Natural killer cell (primary cell): Measurements from ENCODE around the gene MME. TPM values are rescaled to one million over a fixed set of nuclear protein-coding genes. Genes with fewer than 3 reads are reported as not detected.

ENCODE experiments used
- ATAC-seq, 3 donors: fragments of 150-1000 bp in 2 of 3; fragments of 200-7000 bp in 1 of 3; cut with Tn5 transposase; 1 replicate in 1 of 3; 2 replicates in 2 of 3; pipeline ENCODE4 v1.10.0; 2021; ENCODE audit warnings: mild to moderate bottlenecking in 2 of 3, moderate library complexity in 2 of 3
- DNase-seq, 2 donors: peaks; one replicate each; pipeline versions ENCODE4 v3.0.0 to v3.0.0-alpha.2; 2013 to 2021; ENCODE audit warnings: mixed read lengths in 1 of 2
- H3K27ac ChIP-seq: one replicate; pipeline ENCODE4 v1.5.1; 2013; ENCODE audit warnings: mild to moderate bottlenecking, low read length
- H3K27me3 ChIP-seq: one replicate; pipeline ENCODE4 v1.6.1; 2013; ENCODE audit warnings: low read length; ENCODE audit not compliant: control insufficient read depth, insufficient read depth
- H3K36me3 ChIP-seq: one replicate; pipeline ENCODE4 v1.6.1; 2013; ENCODE audit warnings: low read length; ENCODE audit not compliant: control insufficient read depth, insufficient read depth
- H3K4me1 ChIP-seq: one replicate; pipeline ENCODE4 v1.6.1; 2013; ENCODE audit warnings: low read length; ENCODE audit not compliant: control insufficient read depth, insufficient read depth
- H3K4me3 ChIP-seq: one replicate; pipeline ENCODE4 v1.5.1; 2013; ENCODE audit warnings: low read length
- H3K9me3 ChIP-seq: one replicate; pipeline ENCODE4 v1.6.1; 2013; ENCODE audit warnings: low read length; ENCODE audit not compliant: control insufficient read depth, insufficient read depth
- H3K27ac Mint-ChIP-seq, 2 donors: one replicate each; pipeline ENCODE4 v1.8.0; 2022; ENCODE audit warnings: mild to moderate bottlenecking in 2 of 2, mixed read lengths in 2 of 2, moderate library complexity in 1 of 2
- H3K27me3 Mint-ChIP-seq, 2 donors: one replicate each; pipeline ENCODE4 v1.8.0; 2022; ENCODE audit warnings: low read depth in 2 of 2, mixed read lengths in 2 of 2
- H3K36me3 Mint-ChIP-seq: one replicate; pipeline ENCODE4 v1.8.0; 2022; ENCODE audit warnings: mixed read lengths
- H3K4me1 Mint-ChIP-seq, 2 donors: one replicate each; pipeline ENCODE4 v1.8.0; 2022; ENCODE audit warnings: mixed read lengths in 2 of 2
- H3K4me3 Mint-ChIP-seq: one replicate; pipeline ENCODE4 v1.8.0; 2022; ENCODE audit warnings: mild to moderate bottlenecking, moderate library complexity, mixed read lengths
- H3K9me3 Mint-ChIP-seq, 2 donors: one replicate each; pipeline ENCODE4 v1.8.0; 2022; ENCODE audit warnings: mixed read lengths in 2 of 2
- CTCF ChIP-seq: fragments of 200-600 bp; IDR thresholded peaks from one replicate; pipeline ENCODE4 v1.8.0; 2022; ENCODE audit warnings: antibody characterized with exemption
- WGBS: methylation state at CpG from one replicate; pipeline ENCODE4 v1.1.7; 2013; ENCODE audit warnings: missing lambda C conversion rate; ENCODE audit not compliant: insufficient coverage; 5-methylcytosine and 5-hydroxymethylcytosine counted together
- intact Hi-C: fragments of 100-400 bp; cut with micrococcal nuclease; formaldehyde crosslinking; loops from one replicate; pipeline ENCODE4 v1.14.2; 2022
- total RNA-seq, 4 donors: library from RNA; stranded (reverse); fragments of 120-200 nt in 1 of 4; gene quantifications; one replicate each; pipeline versions ENCODE4 v1.2.3 to v1.2.4, GENCODE V29; 2013 to 2022

MME gene
- total RNA-seq, 3 donors from 2014 or later (not counting 1 experiment from before 2014, with no cell fraction given) = 0.16 to 6.1 TPM; not detected in 1

DNA sequence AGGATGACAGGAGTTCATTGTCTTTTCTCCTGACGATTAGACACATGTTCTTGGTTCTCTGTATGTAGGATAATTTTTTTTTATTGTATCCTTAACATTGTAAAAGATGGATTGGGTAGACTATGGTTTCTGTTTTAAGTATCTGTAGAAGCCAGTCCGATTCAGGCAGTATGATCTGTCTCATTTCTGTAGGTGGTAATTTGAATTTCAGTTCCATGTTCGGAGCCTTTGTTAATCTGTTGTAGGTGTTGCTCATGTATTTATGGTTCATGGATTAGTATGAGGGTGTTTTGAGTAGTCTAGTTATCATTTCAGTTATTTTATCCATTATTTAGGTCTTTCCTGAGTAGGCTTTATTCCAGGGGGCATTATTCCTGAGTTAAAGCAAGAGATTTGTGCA, 32.4 kb upstream of the MME start:
- no peak for TF ChIP-seq CTCF
- peaks cover 3 to 5% of the 10 kb centered on the region in 2 donors for H3K9me3 Mint-ChIP-seq
- H3K27ac ChIP-seq = no peak overlapping the region
- H3K27me3 Mint-ChIP-seq = no peaks in the 10 kb centered on the region
- no peaks in the 10 kb centered on the region for H3K36me3 ChIP-seq
- 88% methylated on average over 3 of the region's 3 CpGs for WGBS
- H3K27me3 ChIP-seq = no peaks in the 10 kb centered on the region
- no peak overlapping the region for H3K4me3 ChIP-seq
- peaks cover 7% of the 10 kb centered on the region for H3K9me3 ChIP-seq
- H3K36me3 Mint-ChIP-seq = peaks cover 5% of the 10 kb centered on the region
- no peak for ATAC-seq
- H3K4me1 Mint-ChIP-seq = no peaks in the 10 kb centered on the region
- DNase-seq = no peak
- no peak overlapping the region for H3K27ac Mint-ChIP-seq
- no peaks in the 10 kb centered on the region for H3K4me1 ChIP-seq
- intact Hi-C loops = no loop called here
- no peak overlapping the region for H3K4me3 Mint-ChIP-seq

DNA sequence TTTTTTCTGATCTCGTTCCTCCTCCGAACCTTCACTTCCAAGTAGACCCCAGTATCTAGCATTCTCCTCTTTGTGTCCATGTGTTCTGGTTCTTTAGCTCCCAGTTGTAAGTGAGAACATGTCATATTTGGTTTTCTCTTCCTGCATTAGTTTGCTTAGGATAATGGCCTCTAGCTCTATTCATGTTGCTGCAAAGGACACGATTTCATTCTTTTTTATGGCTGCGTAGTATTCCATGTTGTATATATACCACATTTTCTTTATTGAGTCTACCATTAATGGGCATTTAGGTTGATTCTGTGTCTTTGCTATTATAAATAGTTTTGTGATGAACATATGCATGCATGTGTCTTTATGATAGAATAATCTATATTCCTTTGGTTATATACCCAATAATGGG, 30.2 kb upstream of the MME start:
- H3K4me1 Mint-ChIP-seq = no peaks in the 10 kb centered on the region
- WGBS = 92% methylated on average over 2 of the region's 4 CpGs
- H3K27me3 Mint-ChIP-seq = no peaks in the 10 kb centered on the region
- no peak overlapping the region for H3K27ac Mint-ChIP-seq
- intact Hi-C loops = no loop called here
- no peak for ATAC-seq
- Histone ChIP-seq H3K4me1 (no peaks in the 10 kb centered on the region), H3K4me3 (no peak overlapping the region), H3K36me3 (no peaks in the 10 kb centered on the region), H3K9me3 (peaks cover 7% of the 10 kb centered on the region), H3K27ac (no peak overlapping the region), H3K27me3 (no peaks in the 10 kb centered on the region)
- H3K9me3 Mint-ChIP-seq = peaks cover 5 to 10% of the 10 kb centered on the region in 2 donors
- peaks cover 5% of the 10 kb centered on the region for H3K36me3 Mint-ChIP-seq
- DNase-seq = no peak
- no peak overlapping the region for H3K4me3 Mint-ChIP-seq
- no peak for TF ChIP-seq CTCF

GRCh38 chr3:155052470-155052869, 27.6 kb upstream of the MME start:
- 80% methylated on average over 2 of the region's 2 CpGs for WGBS
- H3K4me3 ChIP-seq = no peak overlapping the region
- no peaks in the 10 kb centered on the region for H3K27me3 ChIP-seq
- Mint-ChIP-seq H3K27ac (no peak overlapping the region), H3K36me3 (no peaks in the 10 kb centered on the region), H3K4me3 (no peak overlapping the region), H3K9me3 (peaks cover 5 to 14% of the 10 kb centered on the region in 2 donors), H3K4me1 (no peaks in the 10 kb centered on the region), H3K27me3 (no peaks in the 10 kb centered on the region)
- H3K27ac ChIP-seq = no peak overlapping the region
- H3K36me3 ChIP-seq = no peaks in the 10 kb centered on the region
- TF ChIP-seq CTCF = no peak
- ATAC-seq (no peak), DNase-seq (no peak)
- intact Hi-C loops = no loop called here
- peaks cover 7% of the 10 kb centered on the region for H3K9me3 ChIP-seq
- no peaks in the 10 kb centered on the region for H3K4me1 ChIP-seq

GRCh38 chr3:155053756-155054155, 26.4 kb upstream of the MME start:
- Mint-ChIP-seq H3K4me3 (no peak overlapping the region), H3K27me3 (no peaks in the 10 kb centered on the region), H3K36me3 (no peaks in the 10 kb centered on the region), H3K27ac (no peak overlapping the region), H3K9me3 (peaks cover 5 to 14% of the 10 kb centered on the region in 2 donors), H3K4me1 (no peaks in the 10 kb centered on the region)
- Histone ChIP-seq H3K4me1 (no peaks in the 10 kb centered on the region), H3K4me3 (no peak overlapping the region), H3K27ac (no peak overlapping the region), H3K36me3 (no peaks in the 10 kb centered on the region), H3K9me3 (peaks cover 7% of the 10 kb centered on the region), H3K27me3 (no peaks in the 10 kb centered on the region)
- 86% methylated on average over 1 of the region's 1 CpG for WGBS
- DNase-seq (no peak), ATAC-seq (no peak)
- TF ChIP-seq CTCF = no peak
- intact Hi-C loops = no loop called here
